PC-9 (cell line): ENCODE data around the gene BIK. TPM values are rescaled to one million over a fixed set of nuclear protein-coding genes. Genes with fewer than 3 reads are reported as not detected.

Experiments
- BruUV-seq: library from RNA; stranded (reverse); fragments of 400-500 nt; replicated peaks from 2 replicates; lab custom pipeline; 2021; lab: Mats Ljungman, UMichigan
- CTCF ChIA-PET: fragments of 300-600 bp; sonication (Branson Sonifier 250); formaldehyde crosslinking; loops from one replicate; lab custom pipeline; 2022; ENCODE audit warnings: antibody characterized with exemption; lab: Charles Lee
- POLR2A ChIA-PET: fragments of 300-600 bp; sonication (Branson Sonifier 250); formaldehyde crosslinking; loops from one replicate; lab custom pipeline; 2022; ENCODE audit warnings: antibody characterized with exemption; ENCODE audit not compliant: unreplicated experiment; lab: Charles Lee
- DNase-seq, 2 experiments: peaks; one replicate each; pipeline versions ENCODE4 v3.0.0 to v3.0.0-alpha.2; 2015 to 2022; ENCODE audit warnings: mixed read lengths in 1 of 2
- H2AFZ ChIP-seq: fragments of 200-600 bp; sonication (generic); 2 replicates; pipeline ENCODE4 v1.8.1; 2017; ENCODE audit warnings: antibody characterized with exemption
- H3F3A ChIP-seq: fragments of 200-600 bp; sonication (generic); 2 replicates; pipeline ENCODE4 v1.8.1; 2017; ENCODE audit warnings: antibody characterized with exemption, mild to moderate bottlenecking, low read depth; ENCODE audit not compliant: insufficient read depth
- H3K27ac ChIP-seq: fragments of 200-600 bp; sonication (generic); 2 replicates; pipeline ENCODE4 v1.6.1; 2016; ENCODE audit warnings: mixed run types
- H3K27me3 ChIP-seq: fragments of 200-600 bp; sonication (generic); 2 replicates; pipeline ENCODE4 v1.6.1; 2016; ENCODE audit warnings: low read depth, mixed run types; ENCODE audit not compliant: insufficient read depth
- H3K36me3 ChIP-seq: fragments of 200-600 bp; sonication (generic); 2 replicates; pipeline ENCODE4 v1.6.1; 2016; ENCODE audit warnings: low read depth, mixed run types
- H3K4me1 ChIP-seq: fragments of 200-600 bp; sonication (generic); replicated peaks from 2 replicates; pipeline ENCODE4 v1.6.1; 2016; ENCODE audit warnings: mixed run types; ENCODE audit not compliant: insufficient read depth
- H3K4me2 ChIP-seq: fragments of 200-600 bp; sonication (generic); 2 replicates; pipeline ENCODE4 v1.6.1; 2017; ENCODE audit warnings: mixed run types
- H3K4me3 ChIP-seq: fragments of 200-600 bp; sonication (generic); 2 replicates; pipeline ENCODE4 v1.6.1; 2016; ENCODE audit warnings: mixed run types
- H3K79me2 ChIP-seq: fragments of 200-600 bp; sonication (generic); 2 replicates; pipeline ENCODE4 v1.6.1; 2017; ENCODE audit warnings: low read depth, mixed run types
- H3K9me2 ChIP-seq: fragments of 200-600 bp; sonication (generic); 2 replicates; pipeline ENCODE4 v1.8.1; 2017; ENCODE audit warnings: mild to moderate bottlenecking; ENCODE audit not compliant: insufficient read depth
- H3K9me3 ChIP-seq: fragments of 200-600 bp; sonication (generic); 2 replicates; pipeline ENCODE4 v1.8.1; 2016; ENCODE audit warnings: low read depth; ENCODE audit not compliant: insufficient read depth
- H4K20me1 ChIP-seq: fragments of 200-600 bp; sonication (generic); 2 replicates; pipeline ENCODE4 v1.8.1; 2017; ENCODE audit not compliant: insufficient read depth
- CTCF ChIP-seq: fragments of 200-600 bp; sonication (generic); conservative IDR thresholded peaks from 2 replicates; pipeline ENCODE4 v1.6.1; 2017; ENCODE audit warnings: mixed run types, antibody characterized with exemption, mild to moderate bottlenecking, moderate library complexity
- EZH2 ChIP-seq: fragments of 200-600 bp; sonication (generic); IDR thresholded peaks from 2 replicates; pipeline ENCODE4 v1.8.0; 2017; ENCODE audit warnings: antibody characterized with exemption, low read depth
- intact Hi-C: fragments of 100-400 bp; cut with micrococcal nuclease; formaldehyde crosslinking; loops from one replicate; pipeline ENCODE4 v1.10.0; 2022; ENCODE audit not compliant: unreplicated experiment
- total RNA-seq: library from RNA; stranded (reverse); gene quantifications from 2 replicates; pipeline ENCODE4 v1.2.3, GENCODE V29; 2021

Gene BIK
- total RNA-seq, 1 experiment from 2014 or later, result 10.6 TPM

- H3K36me3 ChIP-seq, result peaks cover 4% of the 10 kb centered on the region; the same call in 1 of the 2 replicates
- H3K27me3 ChIP-seq, result no peaks in the 10 kb centered on the region
- H3K79me2 ChIP-seq, result peaks cover 15% of the 10 kb centered on the region
- H3K9me3 ChIP-seq, result no peaks in the 10 kb centered on the region
- H3K4me1 ChIP-seq, result no peaks in the 10 kb centered on the region
- no peak overlapping the region for H3K4me3 ChIP-seq
- peaks cover 34% of the 10 kb centered on the region; the same call in 1 of the 2 replicates for H3F3A ChIP-seq
- H4K20me1 ChIP-seq, result peaks cover 48% of the 10 kb centered on the region
- no peak overlapping the region for H3K27ac ChIP-seq
- ChIA-PET CTCF (interaction anchor here (0.5 kb wide), 1 partner anchor 88 kb away, joined by 3 read pairs; no protein-coding TSS in a partner anchor), POLR2A (interaction anchor here (0.7 kb wide), 1 partner anchor 721 kb away, joined by 5 read pairs; no protein-coding TSS in a partner anchor)
- BruUV-seq, result no TSS peak
- H3K4me2 ChIP-seq, result no peak overlapping the region
- intact Hi-C loops, result no loop called here
- DNase-seq, result no peak
- H2AFZ ChIP-seq, result no peak overlapping the region
- TF ChIP-seq CTCF (no peak), EZH2 (no peak)
- no peaks in the 10 kb centered on the region for H3K9me2 ChIP-seq
These were observed 50.1 kb downstream of the BIK start for GRCh38 chr22:43160497-43161126.

GRCh38 chr22:43162412-43163150, 52.0 kb downstream of the BIK start:
- no peaks in the 10 kb centered on the region for H3K9me3 ChIP-seq
- DNase-seq, result no peak
- POLR2A ChIA-PET, result no interaction called here
- intact Hi-C loops, result no loop called here
- BruUV-seq, result no TSS peak
- peaks cover 44% of the 10 kb centered on the region; the same call in 1 of the 2 replicates for H3F3A ChIP-seq
- peaks cover 4% of the 10 kb centered on the region; the same call in 1 of the 2 replicates for H3K36me3 ChIP-seq
- H3K4me1 ChIP-seq, result no peaks in the 10 kb centered on the region
- H3K9me2 ChIP-seq, result no peaks in the 10 kb centered on the region
- CTCF ChIA-PET, result no interaction called here
- H3K79me2 ChIP-seq, result 0 out of 2 replicates have a peak, but pooled peaks cover 7% of the 10 kb centered on the region
- H2AFZ ChIP-seq, result no peak overlapping the region
- no peaks in the 10 kb centered on the region for H3K27me3 ChIP-seq
- H4K20me1 ChIP-seq, result peaks cover 46% of the 10 kb centered on the region
- no peak overlapping the region for H3K4me3 ChIP-seq
- no peak overlapping the region for H3K27ac ChIP-seq
- no peak overlapping the region for H3K4me2 ChIP-seq
- no peak for TF ChIP-seq EZH2

- Histone ChIP-seq H3K4me1 (no peaks in the 10 kb centered on the region), H3K9me2 (no peaks in the 10 kb centered on the region), H3K9me3 (no peaks in the 10 kb centered on the region), H3K4me3 (no peak overlapping the region), H3K79me2 (no peaks in the 10 kb centered on the region), H4K20me1 (peaks cover 38% of the 10 kb centered on the region), H3K27ac (no peak overlapping the region), H3K27me3 (no peaks in the 10 kb centered on the region), H2AFZ (no peak overlapping the region), H3K4me2 (no peak overlapping the region), H3F3A (peaks cover 44% of the 10 kb centered on the region; the same call in 1 of the 2 replicates), H3K36me3 (peaks cover 4% of the 10 kb centered on the region; the same call in 1 of the 2 replicates)
- peak in 1 of 2 experiments; percentile 32 for DNase-seq
- intact Hi-C loops, result no loop called here
- no TSS peak for BruUV-seq
- TF ChIP-seq CTCF, result no peak
- TF ChIP-seq EZH2, result no peak
- POLR2A ChIA-PET, result no interaction called here
- CTCF ChIA-PET, result no interaction called here
These were observed 52.8 kb downstream of the BIK start for GRCh38 chr22:43163241-43163795.
